ENCODE measurements around the gene C14orf180.

- TF ChIP-seq CTCF (IDR thresholded peaks at IDR 0.05; ENCODE audit: insufficient read depth, low read depth, low read length) = no peak
- TF ChIP-seq EZH2 (IDR thresholded peaks at IDR 0.05; ENCODE audit: insufficient read depth, low read length) = no peak
Observed at GRCh38 chr14:104597576-104597975, 18.0 kb downstream of the C14orf180 start.

Measured in astrocyte (in vitro differentiated cells and primary cell).